NCI-H2196 (cell line): Measurements from ENCODE around the gene POMGNT1.
A peak's percentile ranks its signal among the peaks of the same experiment; 100 is the strongest.

Experiments used
- DNase-seq: peaks from one replicate; lab custom pipeline; 2025; ENCODE audit not compliant: unreplicated experiment; lab: John Stamatoyannopoulos, UW

Gene POMGNT1

DNA sequence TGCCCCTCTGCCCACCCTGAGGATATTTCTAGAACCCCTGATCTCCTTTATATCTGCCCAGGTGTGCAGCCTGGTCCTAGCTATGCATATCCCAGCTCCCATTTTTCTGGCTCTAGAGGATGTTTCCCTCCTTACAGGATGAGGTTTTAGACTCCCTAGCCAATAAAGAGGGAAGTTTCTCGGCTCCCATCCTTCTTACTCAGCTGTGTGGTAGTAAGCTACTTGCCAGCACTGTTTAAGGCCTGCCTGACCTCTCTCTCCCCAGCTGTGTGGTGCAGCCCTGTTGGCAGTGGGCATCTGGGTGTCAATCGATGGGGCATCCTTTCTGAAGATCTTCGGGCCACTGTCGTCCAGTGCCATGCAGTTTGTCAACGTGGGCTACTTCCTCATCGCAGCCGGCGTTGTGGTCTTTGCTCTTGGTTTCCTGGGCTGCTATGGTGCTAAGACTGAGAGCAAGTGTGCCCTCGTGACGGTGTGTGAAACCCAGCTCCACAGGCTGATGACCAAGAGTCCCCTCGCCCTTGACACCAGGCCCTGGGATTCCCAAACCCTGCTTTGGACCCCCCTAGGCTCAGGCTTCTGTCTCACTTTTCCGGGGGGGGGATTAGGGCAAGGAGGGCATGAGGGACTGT is 14.2 kb downstream of the POMGNT1 start:
- no peak for DNase-seq

DNA sequence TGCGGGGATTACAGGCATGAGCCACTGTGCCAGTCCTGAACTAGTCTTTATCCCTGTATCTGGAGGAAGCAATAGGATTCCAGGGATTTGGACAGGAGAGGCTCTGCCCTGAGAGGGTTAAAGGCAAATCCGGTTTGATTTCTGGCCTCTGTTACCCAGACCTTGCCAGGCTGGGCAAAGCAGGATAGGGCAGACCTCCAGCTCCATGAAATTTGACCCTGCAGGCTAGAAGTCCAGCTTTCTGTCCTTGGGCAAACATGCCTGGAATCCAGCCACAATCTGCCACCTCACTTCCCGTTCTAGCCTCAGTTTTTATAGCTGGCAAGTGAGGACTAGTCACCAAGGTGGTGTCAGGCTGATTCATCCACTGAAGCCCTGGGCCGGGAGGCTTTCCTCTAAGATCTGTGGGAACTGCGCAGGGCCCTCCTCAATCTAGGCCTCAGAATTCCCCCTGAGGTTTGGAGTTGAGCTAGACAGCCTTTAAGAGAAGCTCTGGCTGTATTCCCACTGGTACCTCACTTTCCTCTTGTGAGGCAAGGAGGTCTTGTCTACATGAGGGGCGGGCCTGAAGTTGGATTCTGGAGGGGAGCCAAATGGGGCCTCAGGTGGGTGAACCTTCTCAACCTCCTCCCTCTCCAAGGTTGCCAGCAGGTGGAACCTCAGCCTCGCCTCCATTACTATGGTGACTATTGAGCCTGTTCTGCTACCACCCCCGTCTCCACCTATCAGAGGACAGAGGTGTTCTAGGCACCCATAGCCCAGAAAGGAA is 15.0 kb downstream of the POMGNT1 start:
- peak; percentile 97 for DNase-seq

DNA sequence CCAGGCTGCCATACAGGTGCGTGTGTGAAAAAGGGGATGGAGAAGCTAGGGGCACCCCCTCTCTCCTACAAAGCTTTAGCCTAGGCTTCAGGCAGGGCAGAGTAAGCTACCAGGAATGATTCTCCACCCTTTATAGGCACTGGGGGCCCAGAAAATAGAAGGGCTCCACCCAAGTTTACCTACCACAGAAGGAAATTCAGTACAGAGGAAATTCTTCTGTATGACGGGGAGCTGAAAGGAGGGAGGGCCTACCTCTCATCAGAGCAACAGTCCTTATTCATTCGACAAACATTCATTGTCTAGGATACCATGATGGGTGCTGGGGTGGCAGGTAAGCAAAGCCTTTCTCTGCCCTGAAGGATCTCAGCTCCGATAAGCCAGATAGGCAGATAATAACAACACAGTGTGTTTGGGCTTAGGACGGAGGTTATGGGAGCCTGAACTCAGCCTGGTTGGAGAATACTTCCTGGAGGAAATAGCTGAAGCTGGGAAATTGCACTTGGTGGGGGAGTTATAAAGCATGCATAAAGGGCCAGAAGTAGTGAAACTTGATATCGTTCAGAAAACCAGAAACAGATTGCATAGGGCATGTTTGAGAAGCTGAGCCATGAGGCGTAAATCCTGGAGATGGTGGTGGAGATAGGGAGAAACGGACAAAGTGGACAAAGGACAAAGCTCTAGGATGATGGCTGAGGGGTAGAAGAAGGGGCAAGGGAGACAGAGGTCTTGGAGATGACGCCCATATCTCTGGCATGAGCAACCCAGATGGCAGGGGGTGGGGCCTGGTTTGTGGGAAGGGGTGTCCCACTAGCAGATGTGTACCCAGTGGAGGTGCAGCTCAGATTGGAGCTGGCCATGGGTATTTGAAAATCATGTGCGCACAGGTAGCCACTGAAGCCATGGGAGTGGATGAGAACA is 16.6 kb downstream of the POMGNT1 start:
- peak; percentile 38 for DNase-seq

DNA sequence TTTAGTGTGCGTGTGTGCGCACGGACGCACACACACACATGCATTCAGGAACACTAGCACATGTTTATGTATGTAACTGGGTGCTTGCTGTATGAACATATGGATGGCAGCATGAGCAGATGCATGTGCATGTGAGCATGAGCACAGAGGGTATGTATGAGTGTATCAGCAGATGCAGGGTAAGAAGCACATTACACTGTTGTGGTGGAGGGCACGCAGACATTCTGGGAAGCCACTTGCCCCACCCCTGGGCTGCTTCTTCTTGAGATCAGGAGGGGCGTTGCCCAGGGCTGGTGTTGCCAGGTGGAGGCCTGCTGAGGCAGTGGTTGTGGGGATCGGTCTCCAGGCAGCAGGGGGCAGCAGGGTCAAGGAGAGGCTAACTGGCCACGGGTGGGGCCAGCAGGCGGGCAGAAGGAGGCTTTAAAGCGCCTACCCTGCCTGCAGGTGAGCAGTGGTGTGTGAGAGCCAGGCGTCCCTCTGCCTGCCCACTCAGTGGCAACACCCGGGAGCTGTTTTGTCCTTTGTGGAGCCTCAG is 18.1 kb downstream of the POMGNT1 start:
- peak; percentile 77 for DNase-seq

DNA sequence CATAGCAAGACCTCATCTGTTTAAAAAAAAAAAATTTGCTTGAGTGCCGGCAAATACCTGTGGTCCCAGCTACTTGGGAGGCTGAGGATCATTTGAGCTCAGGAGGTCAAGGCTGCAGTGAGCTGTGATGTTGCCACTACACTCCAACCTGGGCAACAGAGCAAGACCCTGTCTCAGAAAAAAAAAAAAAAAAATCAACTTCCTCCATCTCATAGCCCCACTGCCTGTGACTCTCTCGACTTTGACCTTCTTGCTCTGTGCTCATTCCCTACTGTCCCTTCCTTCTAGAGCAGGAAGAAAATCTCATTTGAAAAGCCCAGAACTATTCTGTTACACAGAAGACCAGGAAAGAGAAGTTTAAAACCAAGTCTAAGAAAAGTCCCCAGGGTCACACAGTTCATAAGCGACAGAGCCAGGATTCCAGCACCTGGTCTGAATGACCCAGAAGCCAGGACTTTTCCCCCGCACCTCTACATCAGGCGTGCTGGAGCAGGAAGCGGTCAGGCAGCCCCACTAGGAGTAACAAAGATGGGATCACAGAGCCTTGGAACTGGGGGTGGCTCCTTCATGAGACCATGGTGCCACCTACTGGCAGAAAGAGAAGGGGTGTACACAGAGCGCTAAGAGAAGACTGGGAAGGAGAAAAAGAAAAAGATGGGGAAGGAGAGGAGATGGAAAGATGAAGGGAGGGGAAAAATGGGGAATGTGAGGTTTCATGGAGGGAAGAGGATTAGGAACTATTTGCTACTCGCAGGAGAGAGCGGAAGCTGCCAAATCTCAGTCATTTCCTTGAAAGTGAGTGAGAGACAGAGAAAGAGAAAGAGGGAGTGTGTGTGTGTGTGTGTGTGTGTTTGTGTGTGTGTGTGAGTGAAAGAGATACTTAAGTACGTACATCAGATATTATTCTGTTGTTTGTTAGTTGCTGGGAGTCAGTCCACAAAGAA is 18.8 kb downstream of the POMGNT1 start:
- DNase-seq, result peak; percentile 92

DNA sequence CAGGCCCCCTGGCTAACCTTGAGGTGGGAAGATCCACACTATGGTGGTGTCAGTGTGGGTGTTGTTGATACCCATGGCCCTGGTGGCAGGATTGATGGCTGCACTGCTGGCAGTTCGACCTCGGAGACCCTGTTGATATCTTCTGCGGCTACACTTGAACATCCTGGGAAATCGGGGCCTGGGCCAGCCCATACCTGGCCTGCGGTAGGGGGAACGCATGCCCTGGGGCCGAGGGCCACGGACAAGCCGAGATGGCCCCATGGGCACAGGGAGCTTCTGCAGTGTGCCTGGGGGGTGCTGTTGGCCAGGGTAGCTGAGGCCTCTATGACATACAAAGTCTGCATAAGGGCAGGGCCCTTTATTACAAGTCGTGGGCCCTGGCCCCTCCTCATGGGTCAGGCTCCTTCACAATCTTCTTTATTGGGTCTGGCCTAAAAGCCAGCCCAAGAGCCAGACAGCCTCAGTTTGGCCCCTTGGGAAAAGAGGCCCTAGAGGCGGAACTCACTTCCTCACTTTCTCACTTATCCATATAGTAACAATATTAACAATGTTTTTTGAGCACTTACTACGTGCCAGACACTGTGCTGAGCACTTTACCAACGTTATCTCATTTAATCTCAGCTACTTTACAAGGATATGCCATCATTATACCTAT is 21.9 kb downstream of the POMGNT1 start, which contains the start of gene P3R3URF:
TSS of gene P3R3URF (minus strand) at position 278 of the 655 bp plus-strand sequence. CDS start at position 261, 17 bp downstream.
- DNase-seq, result no peak

DNA sequence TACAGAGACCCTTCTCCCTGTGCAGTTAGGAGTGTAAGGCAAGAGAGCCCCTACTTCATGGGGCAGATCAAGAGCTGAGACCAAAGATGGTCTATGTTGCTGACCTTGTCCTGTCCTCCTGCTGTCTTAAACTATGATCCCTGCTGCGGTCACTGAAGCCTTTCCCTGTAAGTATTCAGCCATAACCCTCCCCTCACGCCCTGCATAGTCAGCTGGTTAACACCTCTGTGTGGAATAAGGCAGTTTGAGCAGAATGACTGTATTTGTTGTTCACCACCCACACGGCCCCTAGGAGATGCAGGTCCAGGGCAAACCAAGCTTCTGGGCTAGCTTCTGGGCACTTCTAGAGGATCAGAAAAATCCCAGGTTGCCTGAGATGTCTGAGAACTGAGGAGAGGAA is 23.0 kb downstream of the POMGNT1 start:
- no peak for DNase-seq

DNA sequence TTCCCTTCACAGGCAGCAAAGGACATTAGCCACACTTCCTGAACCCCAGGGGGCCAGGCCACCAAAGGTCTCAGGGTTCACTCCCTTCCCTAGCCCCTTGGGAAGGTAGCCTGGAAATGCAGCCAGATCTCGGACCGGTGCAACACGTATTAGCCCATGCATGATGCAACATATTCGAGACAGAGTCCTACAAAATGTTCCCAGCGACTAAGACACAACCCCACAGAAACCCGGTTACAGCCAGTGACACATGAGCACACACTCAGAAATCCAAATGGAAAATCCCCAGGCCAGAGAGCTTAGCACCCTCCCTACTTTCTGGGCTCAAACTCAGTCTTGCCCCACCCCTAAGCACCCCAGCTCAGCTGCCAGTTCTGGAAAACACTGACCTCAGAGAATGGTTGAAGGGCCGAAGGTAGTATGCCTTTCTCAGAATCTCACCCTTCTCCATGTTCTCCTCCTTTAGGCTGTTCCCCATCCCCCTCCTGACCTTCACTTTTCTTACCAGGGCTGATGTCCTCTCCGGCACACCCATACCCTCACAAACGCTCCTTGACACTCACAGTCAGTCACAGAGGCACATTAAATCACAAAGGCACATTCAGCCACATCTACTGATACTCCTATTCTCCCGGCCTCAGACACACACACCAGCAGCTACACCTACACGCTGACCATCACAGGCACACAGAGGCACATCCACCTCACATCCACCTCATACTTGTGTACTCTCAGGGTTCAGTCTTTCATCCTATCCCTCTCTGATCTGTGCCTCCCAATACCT is 23.6 kb downstream of the POMGNT1 start, which contains the start of gene TSPAN1:
TSS of gene TSPAN1 (plus strand) at position 640 of the 784 bp plus-strand sequence. CDS start 6,021 bp downstream, outside the sequence.
- no peak for DNase-seq

DNA sequence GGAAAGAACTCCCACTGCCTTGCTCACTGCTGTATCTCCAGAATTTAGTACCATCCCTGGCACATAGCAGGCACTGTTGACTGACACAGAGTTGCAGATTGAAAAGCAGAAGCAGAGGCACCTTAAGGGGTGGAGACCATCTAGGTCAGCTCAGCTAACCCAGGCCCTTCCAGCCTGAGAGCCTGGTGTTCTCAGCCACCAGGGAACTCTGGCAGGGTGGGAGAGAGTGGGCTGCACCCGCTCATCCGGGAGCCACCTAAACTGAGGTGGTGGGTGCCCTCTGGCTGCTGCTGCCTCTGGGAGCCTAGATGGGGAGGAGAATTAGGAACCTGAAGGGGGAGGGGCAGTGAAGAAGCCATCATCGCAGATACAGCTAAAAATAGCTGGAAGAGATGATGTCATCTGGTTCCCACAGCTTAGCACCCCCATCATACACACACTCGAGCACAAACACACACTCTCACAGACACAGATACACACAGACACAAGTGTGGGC is 24.8 kb downstream of the POMGNT1 start:
- DNase-seq, result peak; percentile 32

DNA sequence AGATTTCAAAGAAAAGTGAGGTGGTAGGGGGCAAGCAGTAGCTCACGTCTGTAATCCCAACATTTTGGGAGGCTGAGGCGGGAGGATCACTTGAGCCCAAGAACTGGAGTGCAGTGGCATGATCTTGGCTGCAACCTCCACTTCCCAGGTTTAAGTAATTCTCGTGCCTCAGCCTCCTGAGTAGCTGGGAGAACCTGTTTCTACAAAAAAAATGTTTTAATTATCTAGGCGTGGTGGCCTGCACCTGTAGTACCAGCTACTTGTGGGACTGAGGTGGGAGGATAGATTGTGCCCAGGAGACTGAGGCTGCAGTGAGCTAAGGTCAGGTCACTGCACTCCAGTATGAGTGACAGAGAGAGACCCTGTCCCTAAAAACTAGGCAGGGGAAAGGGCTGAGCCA is 25.9 kb downstream of the POMGNT1 start:
- DNase-seq, result no peak

DNA sequence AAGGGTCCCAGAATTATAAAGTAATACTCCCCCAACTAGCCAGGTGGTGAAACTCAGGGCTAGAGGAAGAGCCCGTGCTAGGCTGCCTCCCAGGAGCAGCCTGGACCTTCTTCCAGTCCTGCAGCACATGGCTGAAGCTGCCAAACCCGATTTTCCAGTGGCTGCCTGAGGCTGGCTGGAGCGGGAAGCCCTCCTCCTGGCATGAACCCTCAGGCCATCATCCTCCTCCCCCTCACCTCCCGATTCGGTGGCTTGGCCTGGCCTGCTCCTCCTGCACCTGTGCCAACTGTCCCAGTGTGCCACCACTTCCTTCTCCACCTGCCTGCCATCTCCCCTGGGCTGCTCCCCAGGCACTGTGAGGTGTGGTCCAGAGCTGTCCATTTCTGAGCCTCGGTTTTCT is 26.4 kb downstream of the POMGNT1 start:
- peak; percentile 61 for DNase-seq

DNA sequence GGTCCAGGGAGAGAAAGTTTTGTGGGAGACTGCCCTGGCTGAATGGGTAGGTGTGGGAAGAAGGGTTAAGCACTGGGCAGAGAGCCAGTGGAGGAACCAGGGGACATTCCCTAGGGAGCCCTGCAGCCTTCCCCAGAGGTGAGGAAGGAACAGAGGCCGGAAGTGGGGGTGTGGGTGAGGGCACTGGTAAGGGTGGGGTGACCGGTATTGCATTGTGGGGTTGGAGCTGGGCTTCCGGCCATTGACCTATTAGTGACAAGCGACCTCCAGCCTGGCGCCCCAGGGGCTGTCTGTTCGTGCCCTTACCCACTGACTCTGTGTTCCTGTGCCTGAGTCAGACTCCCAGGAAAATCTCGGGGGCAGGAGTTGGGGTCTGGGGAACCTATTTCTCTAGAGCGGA is 26.9 kb downstream of the POMGNT1 start:
- no peak for DNase-seq

DNA sequence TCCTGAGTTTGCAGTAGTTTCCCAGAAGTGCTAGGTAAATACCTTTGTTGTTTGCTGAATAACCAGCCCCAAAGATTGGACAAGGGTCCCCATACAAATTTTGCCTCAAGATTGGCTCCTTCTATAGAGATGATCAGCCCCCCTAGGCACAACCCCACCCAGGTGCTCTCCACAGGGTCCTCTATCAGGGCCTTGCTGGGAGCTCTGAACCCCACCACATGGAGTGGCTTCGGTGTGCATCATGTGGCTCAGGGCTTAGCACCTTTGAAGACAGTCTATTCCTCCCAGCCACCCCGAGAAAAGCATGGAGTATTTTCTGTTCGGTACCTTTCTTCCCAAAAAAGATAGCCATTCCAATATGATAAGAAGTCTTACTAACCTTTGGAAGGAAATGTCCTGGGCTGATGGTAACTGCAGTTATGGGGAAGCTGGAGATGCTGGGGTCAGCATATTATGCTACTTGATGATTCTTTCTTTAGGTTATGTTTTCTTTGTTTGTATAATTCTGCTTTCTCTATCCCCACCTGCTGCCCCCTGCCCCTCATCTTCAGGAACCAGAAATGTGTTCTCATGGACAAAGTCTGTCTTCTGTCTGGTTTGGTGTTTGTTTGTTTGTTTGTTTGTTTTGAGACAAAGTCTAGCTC is 28.3 kb downstream of the POMGNT1 start:
- DNase-seq, result no peak

DNA sequence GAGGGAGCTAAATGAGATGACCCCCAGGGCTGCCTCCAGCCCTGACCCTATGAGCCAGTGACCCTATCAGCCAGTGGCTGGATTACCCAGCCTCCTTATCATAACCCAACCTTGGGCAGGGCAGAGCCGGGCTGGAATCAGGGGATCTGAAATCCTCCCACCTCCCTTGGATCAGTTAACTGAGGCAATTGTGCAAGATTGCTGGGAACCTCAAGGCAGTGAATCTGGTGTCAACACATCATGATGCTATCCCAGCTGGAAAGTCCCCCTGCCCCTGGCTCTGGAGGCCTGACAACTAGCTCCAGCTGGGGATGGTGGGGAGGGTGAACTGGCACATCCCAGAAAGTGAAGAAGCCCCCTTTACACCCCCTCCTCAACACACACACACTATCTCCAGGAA is 29.8 kb downstream of the POMGNT1 start:
- no peak for DNase-seq

DNA sequence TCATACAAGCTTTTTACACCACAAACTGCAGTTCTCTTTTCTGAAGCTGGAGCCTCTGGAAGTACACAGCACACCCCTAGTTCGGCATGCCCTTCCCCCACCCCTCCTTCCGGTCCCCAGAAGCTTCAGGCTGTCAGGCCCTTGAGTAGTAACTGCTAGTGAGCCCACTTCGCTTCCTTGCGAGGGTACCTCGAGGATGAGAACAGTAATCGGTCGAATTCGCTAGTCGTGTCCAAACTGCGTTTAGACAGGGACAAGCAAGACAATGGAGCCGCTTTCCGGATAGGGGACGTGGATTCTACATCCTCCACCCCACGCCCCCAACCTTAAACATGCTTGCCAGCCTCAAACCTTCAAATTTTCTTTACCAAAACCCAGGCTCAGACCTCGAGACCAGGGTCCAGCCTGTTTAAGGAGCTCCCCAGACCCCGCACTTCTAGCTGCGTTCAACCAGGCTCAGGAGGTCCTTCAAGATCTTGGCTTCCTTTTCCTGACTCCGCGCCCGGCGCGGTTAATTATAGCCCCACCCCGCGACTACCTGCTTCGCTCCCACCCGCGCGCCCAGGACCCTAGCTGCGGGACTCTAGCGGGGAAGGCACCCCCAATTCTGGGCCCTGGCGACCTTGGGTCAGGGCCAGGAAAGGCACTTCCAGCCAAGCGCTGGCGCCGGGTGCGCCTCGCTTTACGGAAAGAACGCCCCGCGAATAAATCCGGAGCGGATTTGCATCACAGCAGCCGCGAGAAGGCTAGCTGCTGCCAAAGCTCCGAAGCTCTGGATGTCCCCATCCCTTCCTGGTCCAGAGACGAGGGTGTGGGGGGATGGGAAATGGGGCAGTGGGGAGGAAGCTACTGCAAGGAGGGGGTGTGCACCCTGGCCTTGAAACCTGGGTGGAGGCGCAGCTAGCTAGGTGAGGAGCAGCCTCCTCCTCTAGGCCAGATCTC is 31.4 kb downstream of the POMGNT1 start:
- no peak for DNase-seq

DNA sequence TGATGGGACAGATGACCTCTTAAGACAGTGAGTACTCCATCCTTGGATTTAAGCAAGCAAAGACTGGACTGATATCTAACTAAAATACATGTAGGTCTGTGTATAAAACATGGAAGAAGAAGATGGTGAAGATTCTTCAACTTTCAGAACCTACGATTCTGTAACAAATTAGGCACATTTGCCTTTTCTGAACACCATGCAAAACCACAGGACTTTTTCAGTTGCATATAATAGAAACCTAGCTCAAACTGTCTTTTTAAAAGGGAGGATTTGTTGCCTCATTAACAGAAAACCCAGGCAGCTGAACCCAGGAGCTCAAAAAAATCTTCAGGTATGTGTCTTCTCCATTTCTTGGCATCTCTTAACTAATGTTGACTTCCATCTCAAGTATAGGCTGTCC is 38.0 kb downstream of the POMGNT1 start:
- no peak for DNase-seq

DNA sequence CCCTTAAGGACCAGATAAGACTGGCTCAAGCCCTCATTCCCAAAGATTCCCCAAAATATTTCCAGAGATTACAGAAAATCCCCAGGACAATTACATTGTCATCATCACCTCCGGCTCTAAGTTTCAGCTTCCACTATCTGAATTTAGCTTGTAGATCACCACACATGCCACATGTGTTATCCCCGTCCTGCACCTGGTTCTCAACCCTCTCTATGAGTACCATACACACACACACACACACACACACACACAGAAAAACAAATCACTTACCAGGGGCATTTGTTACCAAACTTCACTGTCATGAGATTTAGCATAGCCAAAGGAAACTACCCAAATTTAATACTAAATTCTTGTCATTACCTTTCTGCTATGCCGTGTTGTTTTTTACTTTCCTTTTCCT is 38.7 kb downstream of the POMGNT1 start:
- DNase-seq, result no peak
